Large intestine (tissue), 3 donors: ENCODE results near the gene CHERP. TPM values are rescaled to one million over a fixed set of nuclear protein-coding genes. Genes with fewer than 3 reads are reported as not detected.
"Not testable (repeated sequence)": the region's sequence is repeated elsewhere in the genome, so short reads cannot be mapped to it uniquely, and the experiment has no call there.

Experiments
- DNase-seq, 2 donors: peaks; one replicate each; pipeline versions ENCODE4 v3.0.0 to v3.0.0-alpha.2; 2013
- H3K27ac ChIP-seq: one replicate; pipeline ENCODE4 v1.5.1; 2013; ENCODE audit warnings: low read length
- H3K27me3 ChIP-seq: 2 replicates; pipeline ENCODE4 v1.6.1; 2013; ENCODE audit warnings: low read length; ENCODE audit not compliant: control insufficient read depth, insufficient read depth
- H3K36me3 ChIP-seq: 2 replicates; pipeline ENCODE4 v1.6.1; 2013; ENCODE audit warnings: low read length; ENCODE audit not compliant: control insufficient read depth, insufficient read depth
- H3K4me1 ChIP-seq: one replicate; pipeline ENCODE4 v1.6.1; 2013; ENCODE audit warnings: low read length; ENCODE audit not compliant: control insufficient read depth, insufficient read depth
- H3K4me3 ChIP-seq: one replicate; pipeline ENCODE4 v1.5.1; 2013; ENCODE audit warnings: low read length
- H3K9me3 ChIP-seq: one replicate; pipeline ENCODE4 v1.6.1; 2013; ENCODE audit warnings: mild to moderate bottlenecking, low read depth, low read length, moderate library complexity; ENCODE audit not compliant: control insufficient read depth
- WGBS: methylation state at CpG from one replicate; pipeline ENCODE4 v1.1.5; 2013; ENCODE audit warnings: low lambda C conversion rate; ENCODE audit not compliant: insufficient coverage; 5-methylcytosine and 5-hydroxymethylcytosine counted together
- polyA plus RNA-seq: library from polyadenylated mRNA; unstranded; fragments of 120-200 nt; gene quantifications from one replicate; pipeline ENCODE4 v1.2.1, GENCODE V29; 2013

The CHERP gene
- polyA plus RNA-seq, 1 donor: 45.7 TPM

- not testable (repeated sequence) for H3K36me3 ChIP-seq, H3K27me3 ChIP-seq, DNase-seq, H3K27ac ChIP-seq, H3K9me3 ChIP-seq
- WGBS: no CpG with 5 or more reads among the region's 2 CpGs
- H3K4me1 ChIP-seq: peaks cover 16% of the 10 kb centered on the region
- H3K4me3 ChIP-seq: peak overlapping the region; percentile 81
These were observed 69.7 kb downstream of the CHERP start for GRCh38 chr19:16472559-16472899.

- no peaks in the 10 kb centered on the region for H3K36me3 ChIP-seq
- no peaks in the 10 kb centered on the region for H3K9me3 ChIP-seq
- no peaks in the 10 kb centered on the region for H3K27me3 ChIP-seq
- peak in 1 of 2 donors; percentile 41 for DNase-seq
- H3K4me1 ChIP-seq: peaks cover 16% of the 10 kb centered on the region
- peak overlapping the region; percentile 75 for H3K4me3 ChIP-seq
- H3K27ac ChIP-seq: peak overlapping the region; percentile 20
- no CpG with 5 or more reads among the region's 67 CpGs for WGBS
These were observed 71.1 kb downstream of the CHERP start for GRCh38 chr19:16470911-16471811.

GRCh38 chr19:16470541-16470910, 71.7 kb downstream of the CHERP start:
- no peak overlapping the region for H3K4me3 ChIP-seq
- no CpG with 5 or more reads among the region's 7 CpGs for WGBS

More at GRCh38 chr19:16470541-16470910, 71.7 kb downstream of the CHERP start:
- Histone ChIP-seq H3K9me3 (no peaks in the 10 kb centered on the region), H3K27ac (no peak overlapping the region), H3K36me3 (no peaks in the 10 kb centered on the region), H3K4me1 (peaks cover 16% of the 10 kb centered on the region), H3K27me3 (no peaks in the 10 kb centered on the region)
- DNase-seq: no peak

Other genes starting within 250 kb of the CHERP start
- gene KLF2, start 217.6 kb downstream of the CHERP start, polyA plus RNA-seq: 21.7 TPM
- 19.1 TPM for gene EPS15L1, start 70.5 kb downstream of the CHERP start, polyA plus RNA-seq
- gene CALR3, start 46.3 kb downstream of the CHERP start, polyA plus RNA-seq: 0.04 TPM
- gene C19orf44, start 46.0 kb downstream of the CHERP start, polyA plus RNA-seq: 4.6 TPM
- 34.0 TPM for gene SLC35E1, start 30.0 kb upstream of the CHERP start, polyA plus RNA-seq
- gene MED26, start 85.8 kb upstream of the CHERP start, polyA plus RNA-seq: 7.2 TPM
- gene SMIM7, start 117.7 kb upstream of the CHERP start, polyA plus RNA-seq: 85.6 TPM
- gene TMEM38A, start 118.7 kb upstream of the CHERP start, polyA plus RNA-seq: 2.3 TPM
- gene NWD1, start 177.4 kb upstream of the CHERP start, polyA plus RNA-seq: 0.01 TPM